HepG2 (cell line): ENCODE results near the gene CBFA2T2. TPM values are rescaled to one million over a fixed set of nuclear protein-coding genes. Genes with fewer than 3 reads are reported as not detected.

Source experiments
- ATAC-seq: fragments of 200-7000 bp; cut with Tn5 transposase; 3 replicates; pipeline ENCODE4 v1.9.1; 2020; ENCODE audit warnings: mild to moderate bottlenecking, moderate library complexity
- BruUV-seq: library from RNA; stranded (reverse); fragments of 400-500 nt; replicated peaks from 2 replicates; lab custom pipeline; 2021; lab: Mats Ljungman, UMichigan
- CTCF ChIA-PET: fragments of 300-600 bp; formaldehyde crosslinking; extraction: SDS; loops from one replicate; lab custom pipeline; 2021; ENCODE audit warnings: low total read pairs, inconsistent platforms, low intra/inter-chr PET ratio; lab: Yijun Ruan, JAX
- POLR2A ChIA-PET: fragments of 350-600 bp; sonication (Branson Sonifier 250); formaldehyde crosslinking; loops from one replicate; lab custom pipeline; 2020; ENCODE audit warnings: antibody characterized with exemption, inconsistent platforms; lab: Yijun Ruan, JAX
- DNase-seq: peaks from one replicate; pipeline ENCODE4 v3.0.0-alpha.2; 2015; ENCODE audit warnings: low spot score
- FAIRE-seq: peaks from 3 replicates; lab custom pipeline; 2011; peaks lifted over from hg19 to GRCh38; lab: Jason Lieb, UNC
- H2AFZ ChIP-seq: one replicate; pipeline ENCODE4 v1.6.1; 2011; ENCODE audit warnings: low read length, inconsistent platforms
- H3K27ac ChIP-seq: fragments of 300-600 bp; 3 replicates; pipeline ENCODE4 v1.8.0; 2011; ENCODE audit warnings: mixed run types, mild to moderate bottlenecking, mixed read lengths, low read length, inconsistent platforms; ENCODE audit not compliant: insufficient read depth; ENCODE audit errors: extremely low read length
- H3K27me3 ChIP-seq, 2 experiments: fragments of 200-600 bp in 1 of 2; 2 replicates in 1 of 2; 3 replicates in 1 of 2; pipeline versions ENCODE4 v1.6.0 to v1.8.0; 2011; ENCODE audit warnings: low read length in 2 of 2, mild to moderate bottlenecking in 2 of 2, moderate library complexity in 2 of 2, inconsistent platforms in 1 of 2; ENCODE audit not compliant: insufficient read depth in 2 of 2, control insufficient read depth in 1 of 2
- H3K36me3 ChIP-seq, 2 experiments: fragments of 200-600 bp in 1 of 2; replicated peaks in 1 of 2; 2 replicates in 1 of 2; 3 replicates in 1 of 2; pipeline versions ENCODE4 v1.5.1 to v1.8.0; 2011; ENCODE audit warnings: low read length in 2 of 2, inconsistent platforms in 1 of 2; ENCODE audit not compliant: insufficient read depth in 2 of 2, control insufficient read depth in 1 of 2
- H3K4me1 ChIP-seq: 2 replicates; pipeline ENCODE4 v1.5.1; 2012; ENCODE audit warnings: low read length, inconsistent platforms; ENCODE audit not compliant: insufficient read depth
- H3K4me2 ChIP-seq: 2 replicates; pipeline ENCODE4 v1.6.0; 2011; ENCODE audit warnings: low read depth, low read length, inconsistent platforms
- H3K4me3 ChIP-seq, 3 experiments: fragments of 200-600 bp in 1 of 3; sonication (generic), shearing (Covaris generic) in 1 of 3; replicated peaks in 1 of 3; 2 replicates each; pipeline ENCODE4 v1.5.1; 2011 to 2016; ENCODE audit warnings: low read length in 3 of 3, inconsistent platforms in 2 of 3, low read depth in 2 of 3, mild to moderate bottlenecking in 2 of 3, control low read depth in 1 of 3, mixed read lengths in 1 of 3; ENCODE audit not compliant: insufficient read depth in 1 of 3
- H3K79me2 ChIP-seq: one replicate; pipeline ENCODE4 v1.6.1; 2011; ENCODE audit warnings: low read length, inconsistent platforms; ENCODE audit not compliant: insufficient read depth
- H3K9ac ChIP-seq: 2 replicates; pipeline ENCODE4 v1.6.0; 2011; ENCODE audit warnings: mild to moderate bottlenecking, low read depth, low read length, inconsistent platforms; ENCODE audit not compliant: insufficient read depth
- H3K9me3 ChIP-seq: 2 replicates; pipeline ENCODE4 v1.5.1; 2012; ENCODE audit warnings: mild to moderate bottlenecking, low read length
- H4K20me1 ChIP-seq: 2 replicates; pipeline ENCODE4 v1.6.0; 2011; ENCODE audit warnings: inconsistent platforms, mild to moderate bottlenecking, low read length, moderate library complexity; ENCODE audit not compliant: insufficient read depth
- CSRNP1 ChIP-seq: sonication (generic); formaldehyde crosslinking; IDR thresholded peaks from 2 replicates; pipeline ENCODE4 v1.8.1; 2023; ENCODE audit warnings: mild to moderate bottlenecking, missing genetic modification reagents
- ERF ChIP-seq: IDR thresholded peaks from 2 replicates; pipeline ENCODE4 v1.6.1; 2018; ENCODE audit warnings: missing biosample characterization, missing genetic modification reagents
- MAZ ChIP-seq, 2 experiments: sonication (generic) in 1 of 2; formaldehyde crosslinking in 1 of 2; IDR thresholded peaks; 2 replicates each; pipeline versions ENCODE4 v1.5.0 to v1.6.1; 2012 to 2020; ENCODE audit warnings: low read depth in 2 of 2, mild to moderate bottlenecking in 2 of 2, borderline replicate concordance in 1 of 2, improper control_type of control experiment in 1 of 2, low read length in 1 of 2, missing genetic modification reagents in 1 of 2, moderate library complexity in 1 of 2
- MIER3 ChIP-seq: IDR thresholded peaks from 2 replicates; pipeline ENCODE4 v1.6.1; 2016; ENCODE audit warnings: missing compliant biosample characterization, borderline replicate concordance
- NR1H2 ChIP-seq: sonication (generic); formaldehyde crosslinking; IDR thresholded peaks from 2 replicates; pipeline ENCODE4 v1.8.1; 2022; ENCODE audit warnings: low read depth, missing genetic modification reagents, borderline replicate concordance
- SIX4 ChIP-seq: sonication (generic); formaldehyde crosslinking; IDR thresholded peaks from 2 replicates; pipeline ENCODE4 v1.4.0; 2020; ENCODE audit warnings: missing genetic modification reagents
- SP2 ChIP-seq: sonication (generic); formaldehyde crosslinking; IDR thresholded peaks from 2 replicates; pipeline ENCODE4 v1.5.1; 2020; ENCODE audit warnings: mild to moderate bottlenecking, missing genetic modification reagents
- SP5 ChIP-seq: IDR thresholded peaks from 2 replicates; pipeline ENCODE4 v1.6.1; 2016; ENCODE audit warnings: low read depth, borderline replicate concordance
- ZBTB26 ChIP-seq: IDR thresholded peaks from 2 replicates; pipeline ENCODE4 v1.6.1; 2016; ENCODE audit warnings: missing compliant biosample characterization, missing genetic modification reagents, borderline replicate concordance
- ZBTB38 ChIP-seq: sonication (generic); formaldehyde crosslinking; IDR thresholded peaks from 2 replicates; pipeline ENCODE4 v1.5.1; 2020; ENCODE audit warnings: mild to moderate bottlenecking, missing genetic modification reagents
- ZMYM2 ChIP-seq: sonication (generic); formaldehyde crosslinking; IDR thresholded peaks from 2 replicates; pipeline ENCODE4 v1.8.0; 2022; ENCODE audit warnings: mild to moderate bottlenecking, missing genetic modification reagents
- ZMYM3 ChIP-seq: sonication (generic); formaldehyde crosslinking; IDR thresholded peaks from 2 replicates; pipeline ENCODE4 v1.5.1; 2020; ENCODE audit warnings: mild to moderate bottlenecking, missing genetic modification reagents
- ZNF468 ChIP-seq: sonication (generic); formaldehyde crosslinking; IDR thresholded peaks from 2 replicates; pipeline ENCODE4 v1.8.0; 2022; ENCODE audit warnings: mild to moderate bottlenecking, moderate library complexity, missing genetic modification reagents
- ZNF605 ChIP-seq: sonication (generic); formaldehyde crosslinking; IDR thresholded peaks from 2 replicates; pipeline ENCODE4 v1.8.0; 2022; ENCODE audit warnings: mild to moderate bottlenecking, missing genetic modification reagents
- ZNF629 ChIP-seq: sonication (generic); formaldehyde crosslinking; conservative IDR thresholded peaks from 2 replicates; pipeline ENCODE4 v1.5.0; 2020; ENCODE audit warnings: missing genetic modification reagents
- ZNF761 ChIP-seq: sonication (generic); formaldehyde crosslinking; conservative IDR thresholded peaks from 2 replicates; pipeline ENCODE4 v1.4.0; 2020; ENCODE audit warnings: mild to moderate bottlenecking, missing genetic modification reagents
- WGBS: methylation state at CpG from one replicate; pipeline ENCODE4 v1.1.6; 2017; ENCODE audit warnings: low lambda C conversion rate; 5-methylcytosine and 5-hydroxymethylcytosine counted together
- in situ Hi-C: cut with HindIII; loops from 2 replicates; pipeline ENCODE4 v1.10.0; 2017; ENCODE audit warnings: low pct_unique_long_range_greater_than_20kb; ENCODE audit not compliant: extremely low pct_ligation_motif_present
- intact Hi-C: fragments of 100-400 bp; cut with micrococcal nuclease; formaldehyde crosslinking; loops from one replicate; pipeline ENCODE4 v1.10.0; 2022; ENCODE audit not compliant: unreplicated experiment
- polyA plus RNA-seq, 8 experiments: library from polyadenylated mRNA; depleted of rRNA in 3 of 8; stranded (reverse) in 7 of 8; unstranded in 1 of 8; fragments of >200 nt; fragmentation: Illumina TruSeq in 4 of 8; extraction: Trizol in 4 of 8; gene quantifications; 2 replicates each; pipeline versions ENCODE4 v1.2.1 to v1.2.3, GENCODE V29; 2011 to 2016; ENCODE audit warnings: low read depth in 4 of 8, missing spikeins in 1 of 8, mixed read lengths in 1 of 8; ENCODE audit not compliant: insufficient read depth in 1 of 8
- total RNA-seq, 5 experiments: library from RNA; depleted of rRNA; stranded (reverse); fragments of >200 nt; fragmentation: Illumina TruSeq; extraction: Trizol; gene quantifications; 2 replicates each; pipeline ENCODE4 v1.2.3, GENCODE V29; 2016; ENCODE audit warnings: low read depth in 1 of 5
- TF ChIP-seq, protein P1 (sequence below): sonication (generic); formaldehyde crosslinking; IDR thresholded peaks from 2 replicates; pipeline ENCODE4 v1.8.0; 2022; ENCODE audit warnings: missing genetic modification reagents, mild to moderate bottlenecking, moderate library complexity, borderline replicate concordance

Gene CBFA2T2
- total and polyA plus RNA-seq, 2 of the 13 experiments (the other 11 are each of a cell fraction or from before 2014, with no cell fraction given) = 6.3 to 21.2 TPM

DNA sequence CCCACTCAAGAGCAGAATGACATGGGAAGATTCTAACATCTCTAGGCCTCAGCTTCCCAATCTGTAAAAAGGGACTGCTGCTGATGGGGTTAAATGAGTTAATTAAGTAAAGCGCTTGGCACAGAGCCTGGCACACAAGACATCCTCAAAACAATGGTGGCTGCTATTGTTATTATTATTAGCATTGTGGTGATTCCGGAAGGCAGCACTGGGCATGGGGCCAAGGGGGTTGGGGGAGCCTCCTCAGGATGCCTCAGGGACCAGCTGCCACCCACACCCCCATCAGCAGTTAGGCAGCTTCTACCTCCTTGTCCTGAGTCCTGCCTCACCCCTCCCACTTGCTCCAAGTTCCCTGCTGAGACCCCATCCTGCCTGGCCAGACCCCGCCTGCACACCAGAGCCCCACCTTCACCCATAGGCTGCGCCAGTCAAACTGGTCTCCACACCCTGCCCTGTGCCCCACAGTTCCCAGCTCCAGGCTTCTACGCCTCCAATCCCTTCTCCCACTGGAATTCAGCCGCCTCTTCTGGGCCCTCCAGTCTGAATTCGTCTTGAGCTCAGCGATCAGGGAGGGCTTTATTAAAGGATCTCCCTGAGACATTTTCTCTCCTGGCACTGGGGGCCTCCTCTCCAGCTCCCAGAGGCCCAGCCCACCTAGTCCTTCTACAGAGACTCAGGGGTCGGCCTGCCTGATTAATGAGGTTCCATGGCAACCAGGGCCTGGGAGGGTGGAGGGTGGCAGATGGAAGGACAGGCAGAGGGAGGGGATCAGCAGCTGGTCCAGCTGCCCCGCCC lies 194.8 kb downstream of the CBFA2T2 start:
- H3K9me3 ChIP-seq = no peaks in the 10 kb centered on the region
- peaks cover 4 to 6% of the 10 kb centered on the region in 2 experiments; a peak in 3 of 5 replicates for H3K36me3 ChIP-seq
- no peak for FAIRE-seq
- intact Hi-C loops (loop anchor here (1.0 to 5.0 kb wide), 2 partner anchors 10 to 128 kb away; partner anchors contain the start of genes CHMP4B and NECAB3), in situ Hi-C loops (no loop called here)
- ATAC-seq = no peak
- H3K27me3 ChIP-seq = no peaks in the 10 kb centered on the region
- H3K79me2 ChIP-seq = peaks cover 21% of the 10 kb centered on the region
- peaks cover 51% of the 10 kb centered on the region for H3K4me1 ChIP-seq
- peak overlapping the region; percentile 69 for H3K9ac ChIP-seq
- H2AFZ ChIP-seq = no peak overlapping the region
- H3K27ac ChIP-seq = peak overlapping the region; percentile 56
- ChIA-PET POLR2A (interaction anchor here (1.4 to 2.5 kb wide), 3 partner anchors 10 to 47 kb away, joined by 5 to 17 read pairs (median 14); partner anchors contain the start of genes NECAB3 and ZNF341), CTCF (no interaction called here)
- BruUV-seq = no TSS peak
- no peak for DNase-seq
- H4K20me1 ChIP-seq = no peaks in the 10 kb centered on the region
- 77% methylated on average over 9 of the region's 10 CpGs for WGBS
- H3K4me3 ChIP-seq = peak overlapping the region; percentile 58 to 82 (median 65)
- H3K4me2 ChIP-seq = peak overlapping the region; percentile 99
- TF ChIP-seq ZMYM3 (CRISPR knock-in tag) = peak; percentile 57; the same call in 1 of the 2 replicates
- TF ChIP-seq NR1H2 = no peak
- TF ChIP-seq, protein P1, sequence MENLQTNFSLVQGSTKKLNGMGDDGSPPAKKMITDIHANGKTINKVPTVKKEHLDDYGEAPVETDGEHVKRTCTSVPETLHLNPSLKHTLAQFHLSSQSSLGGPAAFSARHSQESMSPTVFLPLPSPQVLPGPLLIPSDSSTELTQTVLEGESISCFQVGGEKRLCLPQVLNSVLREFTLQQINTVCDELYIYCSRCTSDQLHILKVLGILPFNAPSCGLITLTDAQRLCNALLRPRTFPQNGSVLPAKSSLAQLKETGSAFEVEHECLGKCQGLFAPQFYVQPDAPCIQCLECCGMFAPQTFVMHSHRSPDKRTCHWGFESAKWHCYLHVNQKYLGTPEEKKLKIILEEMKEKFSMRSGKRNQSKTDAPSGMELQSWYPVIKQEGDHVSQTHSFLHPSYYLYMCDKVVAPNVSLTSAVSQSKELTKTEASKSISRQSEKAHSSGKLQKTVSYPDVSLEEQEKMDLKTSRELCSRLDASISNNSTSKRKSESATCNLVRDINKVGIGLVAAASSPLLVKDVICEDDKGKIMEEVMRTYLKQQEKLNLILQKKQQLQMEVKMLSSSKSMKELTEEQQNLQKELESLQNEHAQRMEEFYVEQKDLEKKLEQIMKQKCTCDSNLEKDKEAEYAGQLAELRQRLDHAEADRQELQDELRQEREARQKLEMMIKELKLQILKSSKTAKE = 0 out of 2 replicates have a peak, but pooled peaks have one; percentile 17
- TF ChIP-seq ZNF629 (CRISPR knock-in tag) = peak; percentile 86; the same call in 1 of the 2 replicates
- no peak for TF ChIP-seq MAZ (IDR thresholded peaks at IDR 0.05; ENCODE audit: borderline replicate concordance, low read depth, low read length)
- TF ChIP-seq MAZ (CRISPR knock-in tag; IDR thresholded peaks at IDR 0.05; ENCODE audit: low read depth) = 0 out of 2 replicates have a peak, but pooled peaks have one; percentile 13
- TF ChIP-seq ZNF761 (CRISPR knock-in tag) = peak; percentile 42; the same call in 1 of the 2 replicates
- TF ChIP-seq ZNF605 (CRISPR knock-in tag) = 0 out of 2 replicates have a peak, but pooled peaks have one; percentile 30
- 0 out of 2 replicates have a peak, but pooled peaks have one; percentile 23 for TF ChIP-seq ZMYM2
- TF ChIP-seq SP2 (CRISPR knock-in tag) = 0 out of 2 replicates have a peak, but pooled peaks have one; percentile 17
- 0 out of 2 replicates have a peak, but pooled peaks have one; percentile 4 for TF ChIP-seq ZBTB26 (CRISPR knock-in tag)
- TF ChIP-seq CSRNP1 = peak; percentile 89; the same call in 1 of the 2 replicates
- TF ChIP-seq SP5 = peak; percentile 38; the same call in 1 of the 2 replicates
- TF ChIP-seq SIX4 (CRISPR knock-in tag) = no peak
- no peak for TF ChIP-seq ZNF468 (CRISPR knock-in tag)
- no peak for TF ChIP-seq MIER3 (CRISPR knock-in tag)
- peak; percentile 47; the same call in 1 of the 2 replicates for TF ChIP-seq ZBTB38
- TF ChIP-seq ERF (CRISPR knock-in tag) = 0 out of 2 replicates have a peak, but pooled peaks have one; percentile 7
